Measurements from ENCODE around the gene PRMT1. TPM values are rescaled to one million over a fixed set of nuclear protein-coding genes. Genes with fewer than 3 reads are reported as not detected.
A peak's percentile ranks its signal among the peaks of the same experiment; 100 is the strongest.

Gene PRMT1
- total and polyA plus RNA-seq, 9 of the 15 experiments (the other 6 are each of a cell fraction or from before 2014, with no cell fraction given) = 13.3 to 464 (median 326) TPM

- WGBS (ENCODE audit: insufficient coverage, low coverage, missing lambda C conversion rate) = 26% methylated on average over 10 of the region's 12 CpGs
- BruUV-seq (replicated peaks) = no TSS peak
- peaks cover 3% of the 10 kb centered on the region for H3K9me1 ChIP-seq (ENCODE audit: control insufficient read depth, insufficient read depth, low read length)
- no peak for ATAC-seq
- in situ Hi-C loops (cut with MboI) (no loop called here), intact Hi-C loops (cut with micrococcal nuclease) (loop anchor here (1.0 to 5.0 kb wide), 4 partner anchors 88 to 188 kb away; partner anchors contain the start of genes AP2A1 and PNKP)
- H3K4me3 ChIP-seq = peak overlapping the region; percentile 85; the same call in 1 of the 2 replicates
- CTCF ChIA-PET (ENCODE audit: low intra/inter-chr PET ratio) = interaction anchor here (1.2 to 1.7 kb wide), 3 partner anchors 82 to 205 kb away, joined by 4 to 5 read pairs (median 5); partner anchors contain the start of gene FLT3LG
- TF ChIP-seq, protein P1, sequence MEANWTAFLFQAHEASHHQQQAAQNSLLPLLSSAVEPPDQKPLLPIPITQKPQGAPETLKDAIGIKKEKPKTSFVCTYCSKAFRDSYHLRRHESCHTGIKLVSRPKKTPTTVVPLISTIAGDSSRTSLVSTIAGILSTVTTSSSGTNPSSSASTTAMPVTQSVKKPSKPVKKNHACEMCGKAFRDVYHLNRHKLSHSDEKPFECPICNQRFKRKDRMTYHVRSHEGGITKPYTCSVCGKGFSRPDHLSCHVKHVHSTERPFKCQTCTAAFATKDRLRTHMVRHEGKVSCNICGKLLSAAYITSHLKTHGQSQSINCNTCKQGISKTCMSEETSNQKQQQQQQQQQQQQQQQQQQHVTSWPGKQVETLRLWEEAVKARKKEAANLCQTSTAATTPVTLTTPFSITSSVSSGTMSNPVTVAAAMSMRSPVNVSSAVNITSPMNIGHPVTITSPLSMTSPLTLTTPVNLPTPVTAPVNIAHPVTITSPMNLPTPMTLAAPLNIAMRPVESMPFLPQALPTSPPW (CRISPR knock-in tag; IDR thresholded peaks at IDR 0.05) = no peak
- TF ChIP-seq, protein P2, sequence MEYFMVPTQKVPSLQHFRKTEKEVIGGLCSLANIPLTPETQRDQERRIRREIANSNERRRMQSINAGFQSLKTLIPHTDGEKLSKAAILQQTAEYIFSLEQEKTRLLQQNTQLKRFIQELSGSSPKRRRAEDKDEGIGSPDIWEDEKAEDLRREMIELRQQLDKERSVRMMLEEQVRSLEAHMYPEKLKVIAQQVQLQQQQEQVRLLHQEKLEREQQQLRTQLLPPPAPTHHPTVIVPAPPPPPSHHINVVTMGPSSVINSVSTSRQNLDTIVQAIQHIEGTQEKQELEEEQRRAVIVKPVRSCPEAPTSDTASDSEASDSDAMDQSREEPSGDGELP (CRISPR knock-in tag; IDR thresholded peaks at IDR 0.05; ENCODE audit: borderline replicate concordance) = peak; percentile 27; the same call in 1 of the 2 replicates
- peak; percentile 65 for TF ChIP-seq PRDM10 (IDR thresholded peaks at IDR 0.05; ENCODE audit: partially characterized antibody)
- 0 out of 2 replicates have a peak, but pooled peaks have one; percentile 26 for TF ChIP-seq RBFOX2 (IDR thresholded peaks at IDR 0.05; ENCODE audit: low read depth, low read length)
- POLR2A ChIA-PET = interaction anchor here (0.5 to 0.6 kb wide), 2 partner anchors 191 to 335 kb away, joined by 3 read pairs; no protein-coding TSS in a partner anchor
- H3K27me3 ChIP-seq (ENCODE audit: control insufficient read depth in 2 of 2, insufficient read depth in 2 of 2, low read length in 2 of 2) = no peaks in the 10 kb centered on the region
- no peak for FAIRE-seq
- 0 out of 2 replicates have a peak overlapping the region, but pooled peaks have one; percentile 28 for H3K4me2 ChIP-seq (ENCODE audit: insufficient read depth, low read length)
- H3K9me3 ChIP-seq (replicated peaks; ENCODE audit: control insufficient read depth, insufficient read depth, low read depth, low read length) = no peaks in the 10 kb centered on the region
- H4K20me1 ChIP-seq (replicated peaks; ENCODE audit: control insufficient read depth, insufficient read depth, low read length) = peaks cover 19% of the 10 kb centered on the region
- H3K79me2 ChIP-seq (ENCODE audit: control insufficient read depth, insufficient read depth, low read length) = peaks cover 52% of the 10 kb centered on the region
- H2AFZ ChIP-seq (ENCODE audit: low read depth, low read length) = no peak overlapping the region
- peak overlapping the region; percentile 16; the same call in 1 of the 3 replicates for H3K27ac ChIP-seq (ENCODE audit: extremely low read depth, low read depth, low read length)
- DNase-seq (ENCODE audit: extremely low read depth in 1 of 4, low spot score in 3 of 4) = no peak
- peaks cover 50% of the 10 kb centered on the region for H3K36me3 ChIP-seq (ENCODE audit: control insufficient read depth, insufficient read depth, low read length)
- H3K9ac ChIP-seq (ENCODE audit: insufficient read depth in 1 of 2, low read depth in 2 of 2, low read length in 2 of 2) = peak overlapping the region; percentile 11 to 85; a peak in 3 of 4 replicates
- peaks cover 27 to 50% of the 10 kb centered on the region in 2 experiments for H3K4me1 ChIP-seq (replicated peaks in 1 of 2; ENCODE audit: control insufficient read depth in 2 of 2, insufficient read depth in 2 of 2, low read length in 2 of 2)
Measured at GRCh38 chr19:49678985-49679770, 2.1 kb downstream of the PRMT1 start.
